H1 (cell line): ENCODE data around the gene ZNF608. TPM values are rescaled to one million over a fixed set of nuclear protein-coding genes. Genes with fewer than 3 reads are reported as not detected.
A peak's percentile ranks its signal among the peaks of the same experiment; 100 is the strongest.

Experiments used
- CTCF ChIA-PET: fragments of 300-600 bp; sonication (Branson Sonifier 250); formaldehyde crosslinking; loops from one replicate; lab custom pipeline; 2021; ENCODE audit not compliant: partially characterized antibody; lab: Charles Lee
- POLR2A ChIA-PET: fragments of 300-600 bp; sonication (Branson Sonifier 250); formaldehyde crosslinking; loops from one replicate; lab custom pipeline; 2021; ENCODE audit warnings: inconsistent platforms; ENCODE audit not compliant: partially characterized antibody; lab: Charles Lee
- DNase-seq, 2 experiments: peaks; one replicate each; pipeline versions ENCODE4 v3.0.0 to v3.0.0-alpha.2; 2010 to 2022; ENCODE audit warnings: low spot score in 2 of 2, low read depth in 1 of 2, mixed read lengths in 1 of 2
- FAIRE-seq: peaks from 2 replicates; lab custom pipeline; 2011; peaks lifted over from hg19 to GRCh38; lab: Jason Lieb, UNC
- H2AFZ ChIP-seq: 2 replicates; pipeline ENCODE4 v1.8.1; 2012; ENCODE audit warnings: low read length, inconsistent platforms
- H2AK5ac ChIP-seq: 2 replicates; pipeline ENCODE4 v1.6.1; 2013; ENCODE audit warnings: low read depth, low read length
- H2BK120ac ChIP-seq: replicated peaks from 2 replicates; pipeline ENCODE3; 2013; ENCODE audit warnings: low read depth, low read length, inconsistent platforms
- H2BK12ac ChIP-seq: 2 replicates; pipeline ENCODE4 v1.6.1; 2013; ENCODE audit warnings: low read depth, low read length
- H2BK15ac ChIP-seq: 2 replicates; pipeline ENCODE4 v1.6.1; 2013; ENCODE audit warnings: low read length
- H2BK20ac ChIP-seq: 2 replicates; pipeline ENCODE4 v1.6.1; 2013; ENCODE audit warnings: low read length
- H2BK5ac ChIP-seq: 2 replicates; pipeline ENCODE4 v1.6.1; 2013; ENCODE audit warnings: low read depth, low read length
- H3K14ac ChIP-seq: 2 replicates; pipeline ENCODE4 v1.6.1; 2013; ENCODE audit warnings: inconsistent platforms; ENCODE audit not compliant: insufficient read length
- H3K18ac ChIP-seq: 2 replicates; pipeline ENCODE4 v1.6.1; 2013; ENCODE audit warnings: low read length; ENCODE audit errors: extremely low read depth
- H3K23ac ChIP-seq: 2 replicates; pipeline ENCODE4 v1.6.1; 2013; ENCODE audit warnings: inconsistent platforms; ENCODE audit not compliant: insufficient read length
- H3K23me2 ChIP-seq: 2 replicates; pipeline ENCODE4 v1.6.1; 2013; ENCODE audit warnings: low read depth, low read length
- H3K27ac ChIP-seq: 2 replicates; pipeline ENCODE4 v1.6.1; 2011; ENCODE audit warnings: low read depth, low read length, inconsistent platforms
- H3K27me3 ChIP-seq, 4 experiments: replicated peaks in 1 of 4; 1 replicate in 1 of 4; 2 replicates in 3 of 4; pipeline versions ENCODE4 v1.6.1 to v1.8.1; 2011 to 2013; ENCODE audit warnings: low read length in 3 of 4, mild to moderate bottlenecking in 3 of 4, inconsistent platforms in 2 of 4, mixed read lengths in 2 of 4, moderate library complexity in 1 of 4; ENCODE audit not compliant: control insufficient read depth in 3 of 4, insufficient read depth in 3 of 4; ENCODE audit errors: extremely low read depth in 1 of 4
- H3K36me3 ChIP-seq, 4 experiments: 2 replicates each; pipeline versions ENCODE4 v1.6.1 to v1.8.1; 2011 to 2013; ENCODE audit warnings: mild to moderate bottlenecking in 4 of 4, low read length in 3 of 4, moderate library complexity in 2 of 4, control low read depth in 1 of 4, inconsistent platforms in 1 of 4; ENCODE audit not compliant: insufficient read depth in 4 of 4, control insufficient read depth in 2 of 4
- H3K4ac ChIP-seq: replicated peaks from 2 replicates; pipeline ENCODE3; 2013; ENCODE audit warnings: low read length, low read depth, mixed read lengths, inconsistent platforms; ENCODE audit not compliant: insufficient read length
- H3K4me1 ChIP-seq, 4 experiments: replicated peaks in 1 of 4; 1 replicate in 1 of 4; 2 replicates in 3 of 4; pipeline versions ENCODE4 v1.6.1 to v1.8.1; 2011 to 2013; ENCODE audit warnings: low read length in 3 of 4, inconsistent platforms in 2 of 4, mixed read lengths in 1 of 4; ENCODE audit not compliant: insufficient read depth in 4 of 4, control insufficient read depth in 3 of 4
- H3K4me2 ChIP-seq, 2 experiments: 2 replicates each; pipeline versions ENCODE4 v1.6.1 to v1.8.1; 2011 to 2013; ENCODE audit warnings: low read depth in 2 of 2, low read length in 2 of 2, control low read depth in 1 of 2, inconsistent platforms in 1 of 2, mild to moderate bottlenecking in 1 of 2; ENCODE audit not compliant: insufficient read depth in 1 of 2
- H3K4me3 ChIP-seq, 4 experiments: fragments of 200-600, 300-600 bp in 1 of 4; sonication (generic), shearing (Covaris generic), sonication (Bioruptor Twin) in 1 of 4; 2 replicates each; pipeline versions ENCODE4 v1.5.1 to v1.8.1; 2011 to 2016; ENCODE audit warnings: low read length in 4 of 4, low read depth in 3 of 4, control low read depth in 2 of 4, inconsistent platforms in 2 of 4, mild to moderate bottlenecking in 2 of 4, mixed read lengths in 1 of 4, moderate library complexity in 1 of 4; ENCODE audit not compliant: insufficient read depth in 2 of 4; ENCODE audit errors: extremely low read depth in 1 of 4
- H3K56ac ChIP-seq: replicated peaks from 2 replicates; pipeline ENCODE3; 2013; ENCODE audit warnings: low read depth, mild to moderate bottlenecking, mixed read lengths, low read length, inconsistent platforms; ENCODE audit not compliant: insufficient read length
- H3K79me1 ChIP-seq: 2 replicates; pipeline ENCODE4 v1.6.1; 2013; ENCODE audit warnings: low read depth, low read length, control low read depth
- H3K79me2 ChIP-seq, 2 experiments: 2 replicates each; pipeline versions ENCODE4 v1.6.1 to v1.8.1; 2012 to 2013; ENCODE audit warnings: low read length in 2 of 2, mild to moderate bottlenecking in 2 of 2, inconsistent platforms in 1 of 2; ENCODE audit not compliant: insufficient read depth in 2 of 2, control insufficient read depth in 1 of 2
- H3K9ac ChIP-seq, 4 experiments: replicated peaks in 1 of 4; 1 replicate in 1 of 4; 2 replicates in 3 of 4; pipeline versions ENCODE4 v1.6.1 to v1.8.1; 2011 to 2013; ENCODE audit warnings: low read depth in 3 of 4, low read length in 3 of 4, control low read depth in 2 of 4, mild to moderate bottlenecking in 2 of 4, moderate library complexity in 2 of 4, inconsistent platforms in 1 of 4; ENCODE audit errors: extremely low read depth in 1 of 4
- H3K9me3 ChIP-seq, 2 experiments: 2 replicates each; pipeline versions ENCODE4 v1.6.1 to v1.8.1; 2012 to 2013; ENCODE audit warnings: mild to moderate bottlenecking in 2 of 2, moderate library complexity in 2 of 2, control low read depth in 1 of 2, inconsistent platforms in 1 of 2, low read depth in 1 of 2, low read length in 1 of 2, mixed read lengths in 1 of 2; ENCODE audit not compliant: insufficient read depth in 2 of 2
- H4K20me1 ChIP-seq, 2 experiments: replicated peaks in 1 of 2; 2 replicates each; pipeline versions ENCODE3 to v1.8.1; 2011 to 2013; ENCODE audit warnings: inconsistent platforms in 2 of 2, low read length in 2 of 2, mild to moderate bottlenecking in 1 of 2; ENCODE audit not compliant: insufficient read depth in 2 of 2, control insufficient read depth in 1 of 2
- H4K5ac ChIP-seq: 2 replicates; pipeline ENCODE4 v1.6.1; 2013; ENCODE audit warnings: low read length, low read depth, mixed read lengths, inconsistent platforms; ENCODE audit not compliant: insufficient read length
- H4K8ac ChIP-seq: 2 replicates; pipeline ENCODE4 v1.8.0; 2013; ENCODE audit warnings: mild to moderate bottlenecking, moderate library complexity, low read length, inconsistent platforms; ENCODE audit not compliant: insufficient read depth; ENCODE audit errors: extremely low read depth
- H4K91ac ChIP-seq: replicated peaks from 2 replicates; pipeline ENCODE3; 2013; ENCODE audit warnings: low read length, mixed read lengths, inconsistent platforms; ENCODE audit not compliant: insufficient read length
- ATF3 ChIP-seq: IDR thresholded peaks from 2 replicates; pipeline ENCODE4 v1.6.1; 2011; ENCODE audit warnings: low read depth, mild to moderate bottlenecking, low read length; ENCODE audit not compliant: insufficient read depth
- CHD1 ChIP-seq: IDR thresholded peaks from 2 replicates; pipeline ENCODE4 v1.6.1; 2012; ENCODE audit warnings: low read depth, low read length, improper control_type of control experiment
- E2F6 ChIP-seq: IDR thresholded peaks from 2 replicates; pipeline ENCODE4 v1.6.1; 2012; ENCODE audit warnings: inconsistent platforms
- EZH2 ChIP-seq: fragments of 200-600 bp; sonication (generic); IDR thresholded peaks from 2 replicates; pipeline ENCODE4 v1.7.1; 2012; ENCODE audit warnings: low read depth, mild to moderate bottlenecking, moderate library complexity, low read length, inconsistent platforms; ENCODE audit not compliant: severe bottlenecking
- JUND ChIP-seq: IDR thresholded peaks from 2 replicates; pipeline ENCODE4 v1.6.1; 2011; ENCODE audit warnings: mild to moderate bottlenecking, improper control_type of control experiment, low read length
- RBBP5 ChIP-seq: IDR thresholded peaks from 2 replicates; pipeline ENCODE4 v1.7.1; 2012; ENCODE audit warnings: low read depth, mild to moderate bottlenecking, inconsistent platforms, low read length, moderate library complexity, borderline replicate concordance
- TEAD4 ChIP-seq: IDR thresholded peaks from 2 replicates; pipeline ENCODE4 v1.6.1; 2012; ENCODE audit warnings: low read depth, low read length, inconsistent platforms, mixed read lengths
- WGBS, 2 experiments: shearing (Covaris generic) in 1 of 2; methylation state at CpG; one replicate each; pipeline versions ENCODE4 v1.1.6 to v1.1.7; 2013 to 2015; ENCODE audit warnings: low lambda C conversion rate in 2 of 2, mixed read lengths in 2 of 2, inconsistent platforms in 1 of 2, low coverage in 1 of 2, missing lambda C conversion rate in 1 of 2; ENCODE audit not compliant: insufficient replicate concordance in 2 of 2, insufficient coverage in 1 of 2, insufficient read length in 1 of 2; ENCODE audit errors: extremely low coverage in 1 of 2, missing lambda C conversion rate in 1 of 2; 5-methylcytosine and 5-hydroxymethylcytosine counted together
- polyA plus RNA-seq, 7 experiments: library from polyadenylated mRNA; depleted of rRNA in 3 of 7; stranded (reverse) in 5 of 7; unstranded in 2 of 7; fragments of >200 nt in 5 of 7; fragments of 200-250 nt in 2 of 7; gene quantifications; 1 replicate in 5 of 7; 2 replicates in 1 of 7; 4 replicates in 1 of 7; pipeline versions ENCODE4 v1.2.1 to v1.2.3, GENCODE V29; 2011 to 2013; ENCODE audit warnings: missing spikeins in 2 of 7, mixed read lengths in 2 of 7
- total RNA-seq: library from RNA; stranded (reverse); fragmentation: NEBNext Ultra II Directional; extraction: Animal tissue kit (Norgen Biotek cat#: 25700); gene quantifications from 2 replicates; pipeline ENCODE4 v1.2.1, GENCODE V29; 2021

The ZNF608 gene
- total and polyA plus RNA-seq, 2 of the 8 experiments (the other 6 are each of a cell fraction or from before 2014, with no cell fraction given) = 17.2 to 40.8 TPM

- H4K5ac ChIP-seq = no peak overlapping the region
- no peak overlapping the region for H2AK5ac ChIP-seq
- no peak overlapping the region; the same call in 1 of the 2 replicates for H4K8ac ChIP-seq
- H2AFZ ChIP-seq = no peak overlapping the region
- WGBS, 2 experiments = 76% methylated on average over 4 of the region's 4 CpGs; no CpG with 5 or more reads in 1 of the 2 experiments
- H2BK20ac ChIP-seq = no peak overlapping the region
- no peaks in the 10 kb centered on the region for H3K79me2 ChIP-seq
- FAIRE-seq (no peak), DNase-seq (peak in 1 of 2 experiments; percentile 45)
- H3K4me1 ChIP-seq = peaks cover 0 to 5% (median 0%) of the 10 kb centered on the region in 4 experiments; a peak in 2 of 7 replicates
- H3K27me3 ChIP-seq = no peaks in the 10 kb centered on the region
- no peak overlapping the region for H3K18ac ChIP-seq
- CTCF ChIA-PET = interaction anchor here (1.0 kb wide), 1 partner anchor 26 kb away, joined by 3 read pairs; no protein-coding TSS in a partner anchor
- no peaks in the 10 kb centered on the region for H3K23me2 ChIP-seq
- no peak overlapping the region for H3K4ac ChIP-seq
- no peak overlapping the region for H2BK12ac ChIP-seq
- POLR2A ChIA-PET = no interaction called here
- H2BK5ac ChIP-seq = no peak overlapping the region
- H3K9ac ChIP-seq = peak overlapping the region in 1 of 4 experiments; percentile 34; a peak in 1 of 7 replicates
- no peak overlapping the region for H3K56ac ChIP-seq
- TF ChIP-seq TEAD4 = no peak
- TF ChIP-seq RBBP5 = no peak
- no peak for TF ChIP-seq ATF3
- TF ChIP-seq EZH2 = no peak
- no peak for TF ChIP-seq JUND
- no peak for TF ChIP-seq E2F6
- TF ChIP-seq CHD1 = no peak
- TF ChIP-seq, all 59 proteins: peak for 0
- Histone ChIP-seq H3K27ac (no peak overlapping the region), H3K23ac (no peak overlapping the region), H3K79me1 (no peaks in the 10 kb centered on the region), H3K4me2 (no peak overlapping the region), H4K91ac (no peak overlapping the region), H2BK15ac (no peak overlapping the region), H3K36me3 (no peaks in the 10 kb centered on the region), H3K4me3 (no peak overlapping the region), H3K9me3 (no peaks in the 10 kb centered on the region), H4K20me1 (no peaks in the 10 kb centered on the region), H2BK120ac (no peak overlapping the region), H3K14ac (no peak overlapping the region)
Measured at GRCh38 chr5:124795829-124796228, 49.4 kb upstream of the ZNF608 start.
